GM12872 (cell line): ENCODE results near the gene TNS1.

ENCODE experiments used
- TF ChIP-seq, protein P1 (sequence below): IDR thresholded peaks from 3 replicates; pipeline ENCODE4 v1.5.1; 2011; ENCODE audit warnings: low read depth, mild to moderate bottlenecking, low read length, moderate library complexity; ENCODE audit not compliant: insufficient read depth

TNS1 gene

GRCh38 chr2:217875556-217876252 lies 127.1 kb downstream of the TNS1 start:
- TF ChIP-seq, protein P1, sequence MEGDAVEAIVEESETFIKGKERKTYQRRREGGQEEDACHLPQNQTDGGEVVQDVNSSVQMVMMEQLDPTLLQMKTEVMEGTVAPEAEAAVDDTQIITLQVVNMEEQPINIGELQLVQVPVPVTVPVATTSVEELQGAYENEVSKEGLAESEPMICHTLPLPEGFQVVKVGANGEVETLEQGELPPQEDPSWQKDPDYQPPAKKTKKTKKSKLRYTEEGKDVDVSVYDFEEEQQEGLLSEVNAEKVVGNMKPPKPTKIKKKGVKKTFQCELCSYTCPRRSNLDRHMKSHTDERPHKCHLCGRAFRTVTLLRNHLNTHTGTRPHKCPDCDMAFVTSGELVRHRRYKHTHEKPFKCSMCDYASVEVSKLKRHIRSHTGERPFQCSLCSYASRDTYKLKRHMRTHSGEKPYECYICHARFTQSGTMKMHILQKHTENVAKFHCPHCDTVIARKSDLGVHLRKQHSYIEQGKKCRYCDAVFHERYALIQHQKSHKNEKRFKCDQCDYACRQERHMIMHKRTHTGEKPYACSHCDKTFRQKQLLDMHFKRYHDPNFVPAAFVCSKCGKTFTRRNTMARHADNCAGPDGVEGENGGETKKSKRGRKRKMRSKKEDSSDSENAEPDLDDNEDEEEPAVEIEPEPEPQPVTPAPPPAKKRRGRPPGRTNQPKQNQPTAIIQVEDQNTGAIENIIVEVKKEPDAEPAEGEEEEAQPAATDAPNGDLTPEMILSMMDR = no peak

DNA sequence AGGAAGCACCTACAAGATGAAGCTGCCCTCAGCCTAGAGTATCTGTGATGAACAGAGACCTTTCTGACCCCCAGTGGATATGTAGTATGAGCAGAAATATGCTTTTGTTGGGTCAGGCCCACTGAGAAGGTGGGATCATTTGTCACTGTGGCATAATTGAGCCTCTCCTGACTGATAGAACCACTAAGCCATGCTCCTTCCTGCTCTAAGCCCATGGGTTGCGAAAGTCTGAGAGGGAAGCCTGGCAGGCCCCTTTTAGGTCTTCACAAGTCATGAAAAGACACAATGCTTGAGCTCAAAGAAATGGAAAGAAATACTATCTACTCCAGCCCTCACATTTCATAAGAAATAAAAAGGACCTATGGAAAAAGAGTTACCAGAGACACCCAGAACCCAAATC lies 127.7 kb downstream of the TNS1 start:
- TF ChIP-seq, protein P1 = no peak

DNA sequence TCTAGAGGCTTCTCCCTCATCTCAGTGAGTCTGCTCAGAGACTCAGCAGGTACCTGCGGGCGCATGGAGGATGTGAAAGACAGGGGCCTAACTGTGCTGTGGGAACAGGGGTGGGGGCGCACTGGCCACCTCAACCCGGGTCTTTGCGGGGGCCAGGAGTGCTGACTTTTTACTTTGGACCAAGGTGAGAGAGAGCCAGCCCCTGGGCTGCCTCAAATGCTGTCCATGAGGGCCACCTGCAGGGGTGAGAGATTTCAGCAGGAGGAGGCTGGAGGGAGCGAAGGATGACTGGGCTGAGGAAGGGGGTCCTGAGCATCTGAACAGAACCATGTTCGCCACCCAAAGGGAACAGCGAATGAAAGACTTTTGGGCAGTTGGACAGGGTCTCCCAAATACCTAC lies 129.4 kb downstream of the TNS1 start:
- TF ChIP-seq, protein P1 = no peak

GRCh38 chr2:217872319-217872718 lies 130.5 kb downstream of the TNS1 start:
- TF ChIP-seq, protein P1 = 0 out of 3 replicates have a peak, but pooled peaks have one; percentile 7

DNA sequence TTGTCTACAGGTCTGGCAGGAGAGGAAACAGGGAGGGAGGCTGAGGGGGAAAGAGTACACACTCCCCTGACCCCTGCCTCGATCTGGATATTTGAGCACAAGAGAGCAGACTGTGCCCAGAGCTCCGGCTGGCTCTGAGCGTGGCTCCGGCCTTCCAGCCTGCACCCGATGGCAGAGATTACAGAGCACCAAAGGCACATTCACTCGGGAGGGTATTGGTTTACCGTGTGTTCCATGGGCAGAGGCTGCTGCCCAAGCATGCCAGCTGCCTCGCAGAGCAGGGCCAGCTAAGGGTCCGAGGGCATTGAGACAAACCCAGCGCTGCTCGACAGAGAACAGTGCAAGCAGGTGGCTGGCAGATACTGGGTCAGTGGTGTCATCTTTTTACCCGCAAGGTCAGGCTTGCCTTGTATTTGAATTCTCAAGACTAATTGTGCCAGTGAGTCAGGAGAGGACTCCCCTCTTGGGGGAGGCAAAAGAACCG lies 132.2 kb downstream of the TNS1 start:
- TF ChIP-seq, protein P1 = no peak

GRCh38 chr2:217868911-217869334 lies 133.9 kb downstream of the TNS1 start:
- TF ChIP-seq, protein P1 = no peak

- TF ChIP-seq, protein P1 = no peak
Observed at GRCh38 chr2:217868265-217868892, 134.4 kb downstream of the TNS1 start.
